NCI-H345 treated with DMSO at 0.1 percent for 48 hours (cell line): ENCODE data around the gene SOBP.

Experiments used
- DNase-seq: peaks from one replicate; lab custom pipeline; 2025; ENCODE audit not compliant: unreplicated experiment; lab: John Stamatoyannopoulos, UW

Gene SOBP

DNA sequence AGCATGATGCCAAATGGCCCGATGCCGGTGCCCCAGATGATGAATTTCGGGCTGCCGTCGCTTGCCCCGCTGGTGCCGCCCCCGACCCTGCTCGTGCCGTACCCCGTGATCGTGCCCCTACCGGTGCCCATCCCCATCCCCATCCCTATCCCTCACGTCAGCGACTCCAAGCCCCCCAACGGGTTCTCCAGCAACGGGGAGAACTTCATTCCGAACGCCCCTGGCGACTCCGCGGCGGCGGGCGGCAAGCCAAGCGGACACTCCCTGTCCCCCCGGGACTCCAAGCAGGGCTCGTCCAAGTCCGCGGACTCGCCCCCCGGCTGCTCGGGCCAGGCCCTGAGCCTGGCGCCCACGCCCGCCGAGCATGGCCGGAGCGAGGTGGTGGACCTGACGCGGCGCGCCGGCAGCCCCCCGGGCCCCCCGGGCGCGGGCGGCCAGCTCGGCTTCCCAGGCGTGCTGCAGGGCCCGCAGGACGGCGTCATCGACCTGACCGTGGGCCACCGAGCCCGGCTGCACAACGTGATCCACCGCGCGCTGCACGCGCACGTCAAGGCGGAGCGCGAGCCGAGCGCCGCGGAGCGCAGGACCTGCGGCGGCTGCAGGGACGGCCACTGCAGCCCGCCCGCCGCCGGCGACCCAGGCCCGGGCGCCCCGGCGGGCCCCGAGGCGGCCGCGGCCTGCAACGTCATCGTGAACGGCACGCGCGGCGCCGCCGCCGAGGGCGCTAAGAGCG lies 144.6 kb downstream of the SOBP start:
- no peak for DNase-seq

DNA sequence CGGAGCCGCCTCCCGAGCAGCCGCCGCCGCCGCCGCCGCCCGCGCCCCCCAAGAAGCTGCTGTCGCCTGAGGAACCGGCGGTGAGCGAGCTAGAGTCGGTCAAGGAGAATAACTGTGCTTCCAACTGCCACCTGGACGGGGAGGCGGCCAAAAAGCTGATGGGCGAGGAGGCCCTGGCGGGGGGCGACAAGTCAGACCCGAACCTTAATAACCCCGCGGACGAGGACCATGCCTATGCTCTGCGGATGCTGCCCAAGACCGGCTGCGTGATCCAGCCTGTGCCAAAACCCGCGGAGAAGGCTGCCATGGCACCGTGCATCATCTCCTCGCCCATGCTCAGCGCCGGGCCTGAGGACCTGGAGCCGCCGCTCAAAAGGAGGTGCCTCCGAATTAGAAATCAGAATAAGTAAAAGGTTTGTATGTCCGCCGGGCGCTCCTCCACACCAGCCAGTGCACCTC lies 145.2 kb downstream of the SOBP start:
- DNase-seq, result no peak

DNA sequence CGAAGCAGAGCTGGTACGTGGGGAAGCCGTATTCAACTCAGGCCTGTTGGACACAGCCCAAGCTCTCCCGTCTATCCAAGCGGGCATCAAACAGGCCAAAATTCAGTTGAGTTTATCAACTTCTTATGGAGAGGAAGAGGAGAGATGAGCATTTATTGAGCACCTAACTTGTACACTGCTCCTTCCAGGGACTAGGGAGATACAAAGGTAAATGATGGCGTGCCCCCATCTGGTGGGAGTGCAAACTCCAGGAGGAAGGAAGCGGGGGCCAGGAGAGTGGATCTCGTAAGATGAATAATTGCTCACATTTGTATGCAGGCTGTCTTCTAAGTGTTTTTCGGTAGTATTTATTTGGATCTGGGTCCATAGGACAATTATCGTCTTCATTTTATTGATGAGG lies 146.6 kb downstream of the SOBP start:
- DNase-seq, result no peak

DNA sequence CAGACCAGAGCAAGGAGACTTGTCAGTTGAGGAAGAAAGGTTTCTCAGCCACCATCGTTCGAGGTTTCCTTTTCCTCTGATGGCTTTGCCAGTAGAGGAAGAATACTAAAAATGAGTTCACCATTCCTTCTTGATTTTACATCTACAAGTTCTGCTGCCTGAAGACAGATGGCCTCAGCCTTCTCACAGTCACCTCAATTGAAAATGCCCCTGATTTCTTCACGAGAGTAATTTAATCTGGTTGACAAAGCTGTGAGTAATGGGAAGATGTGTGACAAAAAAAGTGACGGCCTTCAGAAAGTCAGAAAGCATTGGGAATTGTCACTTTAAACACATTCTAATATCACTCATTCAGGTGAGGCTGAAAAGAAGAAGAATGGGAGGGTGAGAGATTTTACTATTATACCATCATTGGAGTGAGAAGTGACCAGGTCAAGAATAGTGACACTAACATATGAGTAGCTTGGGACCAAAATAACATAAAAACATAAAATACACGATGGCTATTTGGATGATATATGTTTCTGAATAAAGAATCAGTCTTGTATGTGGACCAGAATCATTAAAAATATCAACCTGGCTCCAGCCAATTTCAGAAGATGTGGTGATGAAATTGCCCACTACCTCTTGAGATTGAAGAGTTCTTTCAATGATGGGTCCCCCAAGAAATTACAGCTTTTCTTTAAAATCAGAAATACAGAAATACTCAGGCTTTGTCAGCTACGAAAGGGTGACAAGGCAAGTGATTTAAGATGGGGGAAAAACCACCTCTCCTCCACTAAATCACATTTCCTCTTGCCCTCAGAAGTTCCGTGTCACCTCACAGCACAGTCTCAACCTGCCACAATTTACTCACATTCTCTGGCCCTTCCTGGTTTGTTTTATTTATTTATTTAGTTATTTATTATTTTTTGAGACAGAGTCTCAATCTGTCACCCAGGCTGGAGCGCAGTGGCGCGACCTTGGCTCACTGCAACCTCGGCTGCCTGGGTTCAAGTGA lies 147.7 kb downstream of the SOBP start:
- no peak for DNase-seq

DNA sequence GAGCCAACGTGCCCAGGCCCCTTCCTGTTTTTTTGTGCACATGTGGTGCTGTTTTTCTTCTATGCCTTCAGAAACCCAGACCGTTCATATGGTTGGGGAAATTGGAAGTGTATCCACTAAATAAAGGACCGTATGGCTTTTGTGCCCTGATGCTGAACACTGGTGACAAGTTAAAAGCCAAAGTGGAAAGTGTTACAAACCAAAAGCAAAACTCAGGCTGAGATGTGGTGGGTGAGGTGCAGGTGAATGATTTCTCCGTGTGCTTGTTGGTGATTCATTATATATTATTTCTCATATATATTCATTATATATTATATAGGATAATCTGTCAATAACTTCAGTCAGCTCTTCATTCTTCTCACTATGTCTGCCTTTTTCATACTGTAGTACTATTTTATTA lies 148.6 kb downstream of the SOBP start:
- no peak for DNase-seq

DNA sequence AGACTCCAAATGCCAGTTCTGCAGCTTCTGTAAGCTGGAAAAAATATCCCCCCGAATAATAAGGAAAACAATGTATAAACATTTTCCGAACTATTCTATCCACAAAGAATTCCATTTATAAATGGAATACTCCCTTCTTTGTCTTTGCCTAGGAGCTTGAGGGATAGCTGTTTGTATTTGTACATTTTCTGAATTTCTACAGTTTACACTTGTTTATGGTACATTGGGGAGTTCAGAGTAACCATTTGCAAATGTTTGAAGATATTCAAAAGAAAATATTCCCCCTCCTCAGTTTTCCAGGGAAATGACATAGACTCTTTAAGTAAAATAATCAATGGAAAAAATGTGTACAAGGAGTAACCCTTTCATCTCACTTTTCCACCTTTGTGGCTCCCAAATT lies 149.6 kb downstream of the SOBP start:
- no peak for DNase-seq

DNA sequence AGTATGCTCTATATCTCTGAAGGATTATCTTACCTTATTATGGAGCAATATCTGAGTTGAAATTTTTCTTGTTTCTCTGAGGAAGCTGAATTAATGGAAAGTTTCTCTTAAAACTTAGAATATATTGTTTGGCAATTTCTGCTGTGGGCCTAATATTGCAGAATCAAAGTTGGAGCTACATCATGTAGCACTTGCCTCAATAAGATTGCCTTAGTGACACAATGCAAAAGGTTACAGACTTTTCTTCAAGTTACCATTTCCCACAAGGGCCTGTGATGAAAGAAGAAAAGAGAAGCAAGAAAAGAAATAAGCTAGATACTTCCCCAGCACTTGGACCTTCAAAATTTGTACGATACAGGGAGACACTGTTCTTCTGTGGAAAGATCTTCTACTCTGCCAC lies 151.2 kb downstream of the SOBP start:
- DNase-seq, result no peak

DNA sequence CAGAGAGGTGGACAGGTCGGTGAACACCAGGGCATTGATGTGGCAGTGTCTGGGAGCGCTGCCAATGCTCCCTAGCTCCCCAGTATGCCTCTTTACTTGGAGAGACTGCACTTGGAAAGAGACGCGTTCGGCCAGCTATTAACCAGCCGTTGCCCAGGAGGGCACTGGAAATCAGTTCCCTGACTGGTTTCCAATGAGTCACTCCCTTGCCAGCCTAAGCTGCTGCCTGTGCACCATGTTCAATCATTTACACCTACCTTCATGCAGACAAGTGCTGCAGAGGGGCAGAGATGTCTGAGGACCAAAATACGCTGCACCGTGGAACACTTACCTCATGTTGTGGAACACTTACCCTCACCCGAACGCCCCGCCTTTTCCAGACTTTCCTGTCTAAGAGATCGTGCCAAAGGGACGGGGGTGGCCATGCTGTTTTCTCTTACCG lies 151.6 kb downstream of the SOBP start:
- DNase-seq, result no peak

DNA sequence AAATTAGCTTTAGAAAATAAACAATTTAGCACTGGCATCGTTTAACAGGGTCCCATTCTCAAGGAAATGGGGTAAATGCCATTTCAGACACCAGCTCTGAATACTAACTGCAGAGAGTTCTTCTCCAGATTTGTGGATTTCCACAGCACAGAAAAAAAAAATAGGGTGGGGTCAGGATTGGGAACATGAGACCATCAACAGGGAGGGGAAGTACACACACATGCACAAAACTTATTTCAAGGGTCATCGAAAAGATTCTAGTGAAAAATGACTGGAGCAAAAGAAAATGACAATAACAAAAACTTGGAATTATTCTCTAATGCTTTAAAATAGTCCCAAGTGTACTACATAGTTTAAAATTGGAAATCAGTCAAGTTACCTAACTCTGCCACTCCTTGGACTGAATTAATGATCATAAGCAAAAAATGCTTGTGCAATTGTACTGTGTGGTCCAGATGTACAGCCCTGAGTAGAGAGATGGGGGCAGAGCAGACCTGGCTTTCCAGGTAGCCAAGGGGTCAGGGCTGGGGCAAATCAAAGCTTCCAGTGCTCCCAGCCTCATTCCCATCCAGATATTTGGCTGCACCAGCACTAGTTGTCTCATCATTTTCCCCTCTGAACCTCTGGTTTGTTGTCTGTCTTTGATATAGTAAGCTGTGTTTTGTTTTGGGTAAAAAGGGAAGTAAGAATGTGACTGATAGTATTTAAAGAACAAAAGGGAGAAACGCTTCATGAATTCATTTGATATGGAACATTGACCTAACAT lies 152.4 kb downstream of the SOBP start:
- DNase-seq, result no peak

DNA sequence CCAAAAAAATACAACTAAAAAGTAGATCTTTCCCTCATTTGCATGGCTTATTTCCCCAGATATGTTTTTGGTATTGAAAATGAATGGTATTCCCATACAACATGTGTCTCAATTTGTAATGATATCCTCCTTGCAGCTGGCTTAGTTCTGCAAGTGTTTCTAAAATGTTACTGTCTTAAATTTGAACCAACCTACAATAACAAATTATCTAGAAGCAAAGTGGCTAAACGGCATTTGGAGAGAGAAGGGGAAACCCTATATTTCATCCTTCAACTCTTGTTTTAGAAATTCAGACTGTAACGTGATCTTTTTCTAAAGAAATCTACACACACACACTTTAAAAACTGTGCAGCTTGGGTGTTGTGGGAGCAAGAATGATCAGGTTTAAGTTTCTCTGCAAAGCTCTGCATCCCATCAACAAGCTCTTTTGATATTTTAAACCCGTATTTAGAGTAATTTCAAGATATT lies 153.0 kb downstream of the SOBP start:
- no peak for DNase-seq

DNA sequence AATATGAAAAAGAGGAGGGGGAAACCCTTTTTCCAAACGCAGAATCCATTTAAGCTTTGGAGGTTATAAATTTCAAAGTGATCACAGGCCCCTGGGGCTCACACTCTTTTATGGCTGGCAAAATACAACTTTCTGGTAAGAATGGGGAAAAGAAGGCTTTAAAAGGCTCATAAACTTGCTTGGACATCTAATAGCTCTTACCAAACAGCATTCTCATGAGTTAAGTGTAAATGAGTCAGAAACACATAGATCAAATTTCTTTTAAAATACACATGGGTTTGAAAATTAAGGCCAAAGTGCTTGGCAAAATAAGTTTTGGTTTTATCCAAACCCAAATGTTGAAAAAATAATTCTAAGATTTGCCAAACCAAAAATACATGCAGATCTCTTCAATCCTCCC lies 154.6 kb downstream of the SOBP start:
- no peak for DNase-seq

DNA sequence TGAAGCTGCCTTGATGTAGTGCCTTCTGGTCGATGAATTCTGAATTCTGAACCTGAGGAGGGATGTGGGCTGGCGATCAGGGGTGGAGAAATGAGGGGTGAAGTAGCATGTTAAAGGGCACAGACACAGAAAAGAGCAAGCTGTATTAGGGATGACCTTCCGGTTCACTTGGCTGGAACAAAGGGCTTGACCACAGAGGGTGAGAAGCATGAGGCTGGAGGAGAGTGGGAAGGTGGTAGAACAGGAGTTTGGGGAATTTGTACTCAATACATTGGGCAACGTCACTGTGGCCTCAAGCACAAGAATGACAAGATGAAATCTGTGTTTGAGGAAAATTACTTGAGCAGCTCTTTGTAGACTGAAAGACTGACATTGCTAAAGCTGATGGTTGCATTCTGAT lies 155.8 kb downstream of the SOBP start:
- no peak for DNase-seq

DNA sequence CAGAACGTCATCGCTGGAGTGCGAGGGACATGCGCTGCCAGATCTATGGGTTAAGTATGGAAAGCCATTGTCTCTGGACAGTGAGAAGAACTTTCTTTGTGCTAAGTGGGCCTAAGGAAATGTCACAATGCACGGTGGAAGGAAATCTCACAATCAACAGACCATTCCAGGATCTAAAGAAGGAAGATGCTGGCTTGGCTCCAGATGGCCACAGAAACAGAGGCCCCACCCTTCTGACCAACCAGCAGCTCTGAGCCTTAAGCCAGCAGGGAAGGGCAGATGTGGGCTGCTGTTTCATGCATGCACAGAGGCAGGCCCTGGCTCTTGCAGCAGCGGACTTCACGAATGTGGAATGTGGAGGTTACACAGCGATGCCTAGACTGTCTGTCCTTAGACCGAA lies 156.3 kb downstream of the SOBP start:
- no peak for DNase-seq

DNA sequence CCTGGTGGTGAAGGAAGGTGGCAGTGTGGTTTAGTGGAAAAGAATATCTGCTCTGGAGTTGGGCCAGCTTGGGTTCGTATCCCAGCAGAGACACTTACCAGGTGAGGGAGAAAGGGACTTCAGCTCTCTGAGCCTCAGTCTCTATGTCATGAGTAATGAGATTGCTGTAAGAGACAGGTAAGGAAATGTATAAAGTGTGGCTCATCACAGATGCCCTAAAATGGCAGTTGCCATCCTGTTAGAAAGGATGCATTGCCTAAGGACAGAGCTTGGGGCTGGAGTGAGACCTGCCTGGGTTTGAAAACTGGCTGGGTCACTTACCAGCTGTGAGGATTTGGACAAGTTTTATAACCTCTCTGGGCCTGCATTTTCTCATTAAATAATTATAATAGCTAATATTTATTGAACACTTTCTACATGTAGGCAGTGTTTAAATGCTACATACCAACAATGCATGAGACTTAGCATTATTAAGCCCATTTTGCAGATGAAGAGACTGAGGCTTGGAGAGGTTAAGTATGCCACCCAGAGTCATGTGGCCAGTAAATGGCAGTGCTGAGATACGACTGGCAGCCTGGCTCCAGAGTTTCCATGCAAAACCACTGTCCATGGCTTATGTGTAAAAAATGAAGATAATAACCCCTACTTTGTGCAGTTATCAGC lies 157.0 kb downstream of the SOBP start:
- DNase-seq, result no peak

DNA sequence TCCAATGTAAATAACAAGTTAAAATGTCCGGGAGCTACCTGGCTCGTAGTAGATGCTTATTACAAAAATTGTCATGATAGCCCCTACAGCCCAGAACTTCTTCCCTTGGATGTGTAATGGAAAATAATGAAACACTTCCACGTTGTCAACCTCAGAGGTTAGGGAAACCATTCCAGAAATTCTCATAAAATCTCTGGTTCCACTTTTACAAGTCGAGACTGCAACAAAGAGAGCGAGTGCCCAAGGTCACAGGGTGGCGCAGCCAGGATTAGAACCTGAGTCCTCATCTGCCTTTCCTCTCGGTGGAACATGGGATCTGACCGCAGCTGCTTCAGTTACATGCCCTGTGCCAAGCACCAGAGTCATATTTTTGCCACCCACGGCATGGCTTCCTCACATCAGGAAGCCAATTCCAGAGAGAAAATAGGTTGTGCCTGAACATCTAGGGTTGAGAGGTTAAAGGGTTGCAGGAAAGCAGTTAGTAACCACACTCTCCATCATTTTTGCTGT lies 157.6 kb downstream of the SOBP start:
- no peak for DNase-seq

DNA sequence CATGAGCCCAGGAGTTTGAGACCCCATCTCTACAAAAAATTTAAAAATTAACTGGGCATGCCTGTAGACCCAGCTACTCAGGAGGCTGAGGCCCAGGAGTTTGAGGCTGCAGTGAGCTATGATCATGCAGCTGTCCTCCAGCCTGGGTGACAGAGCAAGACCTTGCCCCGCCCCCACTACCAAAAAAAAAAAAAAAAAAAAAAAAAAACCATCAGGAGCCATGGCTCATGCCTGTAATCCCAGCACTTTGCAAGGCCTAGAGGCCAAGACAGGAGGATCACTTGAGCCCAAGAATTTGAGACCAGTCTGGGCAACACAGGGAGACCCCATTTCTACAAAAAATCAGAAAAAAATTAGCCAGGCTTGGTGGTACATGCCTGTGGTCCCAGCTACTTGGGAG lies 159.1 kb downstream of the SOBP start:
- DNase-seq, result no peak

DNA sequence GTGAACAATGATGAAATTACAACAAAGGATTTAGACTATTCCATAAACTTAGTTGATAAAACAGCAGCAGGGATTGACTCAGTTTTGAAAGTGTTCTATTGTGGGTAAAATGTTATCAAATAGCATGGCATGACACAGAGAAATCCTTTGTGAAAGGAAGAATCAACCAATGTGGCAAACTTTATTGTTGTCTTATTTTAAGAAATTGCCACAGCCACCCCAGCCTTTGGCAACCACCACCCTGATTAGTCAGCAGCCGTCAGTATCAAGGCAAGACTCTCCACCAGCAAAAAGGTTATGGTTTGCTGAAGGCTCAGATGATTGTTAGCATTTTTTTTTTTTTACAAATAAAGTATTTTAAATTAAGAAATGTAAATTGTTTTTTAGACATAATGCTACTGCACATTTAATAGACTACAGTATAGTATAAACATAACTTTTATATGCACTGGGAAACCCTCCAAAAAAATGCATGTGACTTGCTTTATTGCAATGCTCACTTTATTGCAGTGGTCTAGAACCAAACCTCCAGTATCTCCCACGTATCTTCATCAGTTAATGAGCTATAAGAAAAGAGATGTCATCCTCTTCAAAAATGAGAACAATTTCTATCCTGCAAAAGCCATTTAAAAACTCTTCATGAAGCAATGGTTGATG lies 162.7 kb downstream of the SOBP start:
- DNase-seq, result no peak

DNA sequence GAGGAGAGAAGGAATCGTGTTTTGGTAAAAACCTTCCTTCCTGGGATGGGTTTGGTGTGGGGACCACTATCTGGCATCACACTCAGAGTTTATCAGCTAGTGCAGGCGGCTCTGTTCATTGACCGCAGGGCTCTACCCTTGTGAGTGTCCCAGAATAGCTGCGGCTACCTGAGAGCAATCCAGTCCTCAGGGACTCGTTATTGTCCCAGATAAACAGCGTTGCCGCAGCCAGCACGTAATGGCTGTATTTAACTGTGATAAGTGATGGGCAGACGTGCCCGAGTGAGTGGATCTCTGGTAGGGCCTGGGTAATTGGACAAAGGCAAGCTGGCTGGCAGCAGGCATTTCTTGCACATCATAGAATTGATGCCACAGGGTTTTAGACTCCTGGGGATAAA lies 163.3 kb downstream of the SOBP start:
- DNase-seq, result peak; percentile 16

DNA sequence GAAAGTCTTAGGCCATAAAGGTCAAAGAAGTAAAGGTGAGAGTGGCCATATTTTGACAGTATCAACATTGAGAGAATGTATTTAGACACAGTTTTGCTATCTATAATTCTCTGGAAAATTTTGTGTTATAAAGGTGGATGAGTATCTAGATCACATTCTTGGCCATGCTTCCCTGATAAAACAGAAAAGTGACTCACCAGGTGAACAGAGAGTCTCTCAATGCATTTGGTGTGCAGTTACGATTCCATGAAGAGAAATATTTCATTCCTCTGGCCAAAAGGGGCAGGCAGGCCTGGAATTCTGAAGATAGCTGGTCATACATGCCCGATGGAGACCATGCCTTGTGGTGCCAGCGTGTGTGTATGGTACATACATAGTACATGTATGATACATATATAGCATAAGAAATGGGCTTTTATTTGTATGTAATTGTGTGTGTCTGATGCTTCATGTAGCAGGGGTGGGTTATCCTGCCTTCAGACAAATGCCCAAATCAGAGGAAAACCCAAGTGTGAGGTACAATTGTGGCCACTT lies 164.0 kb downstream of the SOBP start:
- DNase-seq, result no peak

DNA sequence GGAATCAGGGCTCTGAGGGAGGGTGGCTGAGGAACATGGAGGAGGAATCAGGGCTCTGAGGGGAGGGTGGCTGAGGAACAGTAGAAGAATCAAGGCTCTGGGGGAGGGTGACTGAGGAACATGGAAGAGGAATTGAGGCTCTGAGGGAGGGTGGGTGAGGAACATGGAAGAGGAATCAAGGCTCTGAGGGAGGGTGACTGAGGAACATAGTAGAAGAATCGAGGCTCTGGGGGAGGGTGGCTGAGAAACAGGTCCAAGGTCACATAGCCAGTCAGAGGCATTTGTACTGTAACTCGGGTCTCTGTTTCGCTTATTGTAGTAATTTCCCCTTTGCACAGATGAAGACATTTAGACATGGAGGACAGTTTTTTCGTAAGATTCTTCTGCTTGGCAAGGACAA lies 164.8 kb downstream of the SOBP start:
- DNase-seq, result no peak
